Smooth muscle cell of the brain vasculature (primary cell): Measurements from ENCODE around the gene HNRNPAB.
"Not testable (repeated sequence)": the region's sequence is repeated elsewhere in the genome, so short reads cannot be mapped to it uniquely, and the experiment has no call there.

Source experiments
- DNase-seq: peaks from one replicate; pipeline ENCODE4 v3.0.0-alpha.2; 2012; ENCODE audit warnings: low read depth, low spot score

The HNRNPAB gene

GRCh38 chr5:178196281-178196812 is 8.0 kb upstream of the HNRNPAB start:
- no peak for DNase-seq

GRCh38 chr5:178196986-178197385 is 7.3 kb upstream of the HNRNPAB start:
- DNase-seq, result no peak

- DNase-seq, result not testable (repeated sequence)
Observed at GRCh38 chr5:178198151-178198550, 6.2 kb upstream of the HNRNPAB start.

- no peak for DNase-seq
Observed at GRCh38 chr5:178198706-178199105, 5.6 kb upstream of the HNRNPAB start.

GRCh38 chr5:178199581-178200434 is 4.5 kb upstream of the HNRNPAB start:
- no peak for DNase-seq

GRCh38 chr5:178201221-178201926 is 3.0 kb upstream of the HNRNPAB start:
- no peak for DNase-seq

- no peak for DNase-seq
Observed at GRCh38 chr5:178201927-178202235, 2.5 kb upstream of the HNRNPAB start.

- no peak for DNase-seq
Observed at GRCh38 chr5:178202541-178202940, 1.8 kb upstream of the HNRNPAB start.

GRCh38 chr5:178203670-178204181 is 607 bp upstream of the HNRNPAB start:
- DNase-seq, result no peak

GRCh38 chr5:178204935-178205748 is 809 bp downstream of the HNRNPAB start:
- no peak for DNase-seq

GRCh38 chr5:178205749-178206047 is 1.4 kb downstream of the HNRNPAB start:
- DNase-seq, result no peak

- no peak for DNase-seq
Observed at GRCh38 chr5:178206166-178207101, 2.1 kb downstream of the HNRNPAB start.

GRCh38 chr5:178207183-178207916 is 3.0 kb downstream of the HNRNPAB start:
- no peak for DNase-seq

- DNase-seq, result no peak
Observed at GRCh38 chr5:178207917-178208280, 3.6 kb downstream of the HNRNPAB start.

- no peak for DNase-seq
Observed at GRCh38 chr5:178208540-178209227, 4.4 kb downstream of the HNRNPAB start.

- no peak for DNase-seq
Observed at GRCh38 chr5:178209334-178210072, 5.2 kb downstream of the HNRNPAB start.

- no peak for DNase-seq
Observed at GRCh38 chr5:178210073-178210535, 5.8 kb downstream of the HNRNPAB start.

- no peak for DNase-seq
Observed at GRCh38 chr5:178210686-178211085, 6.4 kb downstream of the HNRNPAB start.
